CD14-positive monocyte (primary cell): ENCODE results near the gene INTS15. TPM values are rescaled to one million over a fixed set of nuclear protein-coding genes. Genes with fewer than 3 reads are reported as not detected.

Experiments
- DNase-seq, 3 donors: peaks; one replicate each; pipeline ENCODE4 v3.0.0-alpha.2; 2011 to 2022
- H2AFZ ChIP-seq: 2 replicates; pipeline ENCODE4 v1.6.0; 2012; ENCODE audit warnings: mild to moderate bottlenecking, low read depth, low read length, inconsistent platforms; ENCODE audit not compliant: insufficient read depth, poor library complexity, severe bottlenecking
- H3K27ac ChIP-seq, 2 donors: 1 replicate in 1 of 2; 2 replicates in 1 of 2; pipeline ENCODE4 v1.5.1; 2012 to 2013; ENCODE audit warnings: low read length in 2 of 2, control low read depth in 1 of 2, inconsistent platforms in 1 of 2, low read depth in 1 of 2, mild to moderate bottlenecking in 1 of 2
- H3K27me3 ChIP-seq, 2 donors: one replicate each; pipeline versions ENCODE4 v1.6.0 to v1.6.1; 2011 to 2013; ENCODE audit warnings: low read length in 2 of 2; ENCODE audit not compliant: control insufficient read depth in 2 of 2, insufficient read depth in 2 of 2
- H3K36me3 ChIP-seq, 2 donors: replicated peaks in 1 of 2; 1 replicate in 1 of 2; 2 replicates in 1 of 2; pipeline versions ENCODE4 v1.5.1 to v1.6.1; 2012 to 2013; ENCODE audit warnings: low read length in 2 of 2, control low read depth in 1 of 2, inconsistent platforms in 1 of 2, mild to moderate bottlenecking in 1 of 2; ENCODE audit not compliant: insufficient read depth in 2 of 2, control insufficient read depth in 1 of 2
- H3K4me1 ChIP-seq, 2 donors: 1 replicate in 1 of 2; 2 replicates in 1 of 2; pipeline versions ENCODE4 v1.5.1 to v1.6.1; 2012 to 2013; ENCODE audit warnings: low read length in 2 of 2, control low read depth in 1 of 2, inconsistent platforms in 1 of 2, mild to moderate bottlenecking in 1 of 2, moderate library complexity in 1 of 2; ENCODE audit not compliant: insufficient read depth in 2 of 2, control insufficient read depth in 1 of 2
- H3K4me2 ChIP-seq: replicated peaks from 2 replicates; pipeline ENCODE3; 2012; ENCODE audit warnings: low read length, moderate library complexity, mild to moderate bottlenecking; ENCODE audit not compliant: poor library complexity, severe bottlenecking; ENCODE audit errors: extremely low read depth
- H3K4me3 ChIP-seq, 3 experiments: fragments of 200-600 bp in 1 of 3; sonication (generic) in 1 of 3; replicated peaks in 1 of 3; 1 replicate in 2 of 3; 2 replicates in 1 of 3; pipeline ENCODE4 v1.5.1; 2011 to 2013; ENCODE audit warnings: low read length in 3 of 3, mild to moderate bottlenecking in 3 of 3, control low read depth in 2 of 3, low read depth in 2 of 3, inconsistent platforms in 1 of 3, moderate library complexity in 1 of 3
- H3K79me2 ChIP-seq: 2 replicates; pipeline ENCODE4 v1.6.0; 2012; ENCODE audit warnings: mild to moderate bottlenecking, control low read depth, inconsistent platforms, low read length, moderate library complexity; ENCODE audit not compliant: insufficient read depth
- H3K9ac ChIP-seq: 2 replicates; pipeline ENCODE4 v1.6.0; 2017; ENCODE audit warnings: low read length, mild to moderate bottlenecking; ENCODE audit not compliant: insufficient read depth, poor library complexity, severe bottlenecking
- H3K9me3 ChIP-seq, 2 donors: replicated peaks in 1 of 2; 1 replicate in 1 of 2; 2 replicates in 1 of 2; pipeline versions ENCODE4 v1.5.1 to v1.6.1; 2012 to 2013; ENCODE audit warnings: low read length in 2 of 2, control low read depth in 1 of 2; ENCODE audit not compliant: control insufficient read depth in 1 of 2, insufficient read depth in 1 of 2
- H4K20me1 ChIP-seq: 2 replicates; pipeline ENCODE4 v1.6.0; 2012; ENCODE audit warnings: mild to moderate bottlenecking, low read length, control low read depth, moderate library complexity; ENCODE audit not compliant: insufficient read depth
- H3K27ac Mint-ChIP-seq, 7 donors: one replicate each; pipeline ENCODE4 v1.8.0; 2020; ENCODE audit warnings: mild to moderate bottlenecking in 7 of 7, mixed read lengths in 7 of 7, moderate library complexity in 6 of 7, inconsistent platforms in 2 of 7
- H3K27me3 Mint-ChIP-seq, 3 donors: one replicate each; pipeline ENCODE4 v1.8.0; 2021 to 2022; ENCODE audit warnings: low read depth in 3 of 3, mild to moderate bottlenecking in 3 of 3, mixed read lengths in 3 of 3, moderate library complexity in 3 of 3, inconsistent platforms in 1 of 3
- H3K36me3 Mint-ChIP-seq, 2 donors: one replicate each; pipeline ENCODE4 v1.8.0; 2020; ENCODE audit warnings: mixed read lengths in 2 of 2, inconsistent platforms in 1 of 2, mild to moderate bottlenecking in 1 of 2
- H3K4me1 Mint-ChIP-seq: one replicate; pipeline ENCODE4 v1.8.0; 2020; ENCODE audit warnings: mild to moderate bottlenecking, mixed read lengths
- H3K4me3 Mint-ChIP-seq, 2 donors: one replicate each; pipeline ENCODE4 v1.8.0; 2020; ENCODE audit warnings: mild to moderate bottlenecking in 2 of 2, mixed read lengths in 2 of 2, moderate library complexity in 1 of 2
- H3K9me3 Mint-ChIP-seq, 7 donors: one replicate each; pipeline ENCODE4 v1.8.0; 2020 to 2022; ENCODE audit warnings: mixed read lengths in 7 of 7, mild to moderate bottlenecking in 6 of 7, moderate library complexity in 6 of 7, inconsistent platforms in 2 of 7
- CTCF ChIP-seq: fragments of 200-600 bp; IDR thresholded peaks from one replicate; pipeline ENCODE4 v1.8.0; 2022; ENCODE audit warnings: antibody characterized with exemption, mild to moderate bottlenecking
- WGBS: methylation state at CpG from one replicate; pipeline ENCODE4 v1.1.5; 2013; ENCODE audit warnings: missing lambda C conversion rate; ENCODE audit not compliant: insufficient coverage; 5-methylcytosine and 5-hydroxymethylcytosine counted together
- intact Hi-C, 2 donors: fragments of 100-400 bp; cut with micrococcal nuclease; formaldehyde crosslinking; loops; one replicate each; pipeline versions ENCODE4 v1.15.0 to v1.15.1; 2023
- polyA plus RNA-seq, 3 donors: library from polyadenylated mRNA; depleted of rRNA in 1 of 3; unstranded in 2 of 3; stranded (reverse) in 1 of 3; fragments of 300-500 nt in 2 of 3; fragments of >200 nt in 1 of 3; fragmentation: Illumina TruSeq in 2 of 3; gene quantifications; 1 replicate in 2 of 3; 2 replicates in 1 of 3; pipeline ENCODE4 v1.2.3, GENCODE V29; 2012 to 2021

The INTS15 gene
- polyA plus RNA-seq, 3 donors = 16.9 to 32.7 (median 17.2) TPM

- Histone ChIP-seq H3K4me1 (peaks cover 13 to 15% of the 10 kb centered on the region in 2 donors), H3K27me3 (peaks cover 3 to 22% of the 10 kb centered on the region in 2 donors), H4K20me1 (no peaks in the 10 kb centered on the region), H3K4me2 (peak overlapping the region; percentile 12), H3K9me3 (peaks cover 0 to 16% of the 10 kb centered on the region in 2 donors), H3K27ac (peak overlapping the region in 1 of 2 donors; percentile 4), H3K4me3 (peak overlapping the region in 1 of 3 experiments; percentile 12), H3K79me2 (no peaks in the 10 kb centered on the region), H3K36me3 (no peaks in the 10 kb centered on the region), H3K9ac (no peak overlapping the region), H2AFZ (peak overlapping the region; percentile 38)
- DNase-seq = no peak
- H3K9me3 Mint-ChIP-seq = peaks cover 6 to 21% (median 13%) of the 10 kb centered on the region in 7 donors
- peaks cover 21% of the 10 kb centered on the region for H3K4me1 Mint-ChIP-seq
- H3K27me3 Mint-ChIP-seq = peaks cover 23 to 30% (median 28%) of the 10 kb centered on the region in 3 donors
- TF ChIP-seq CTCF = no peak
- intact Hi-C loops = no loop called here
- H3K36me3 Mint-ChIP-seq = peaks cover 0 to 1% of the 10 kb centered on the region in 2 donors
- H3K27ac Mint-ChIP-seq = no peak overlapping the region
- WGBS = 76% methylated on average over 19 of the region's 20 CpGs
- H3K4me3 Mint-ChIP-seq = peak overlapping the region; percentile 37 to 61
These were observed 31.6 kb downstream of the INTS15 start for GRCh38 chr7:6621195-6622133.

- 98% methylated on average over 58 of the region's 67 CpGs for WGBS
- H3K79me2 ChIP-seq = no peaks in the 10 kb centered on the region
- no peak for DNase-seq
- no peak overlapping the region for H3K27ac ChIP-seq
- H3K36me3 Mint-ChIP-seq = no peaks in the 10 kb centered on the region
- no peaks in the 10 kb centered on the region for H4K20me1 ChIP-seq
- no peaks in the 10 kb centered on the region for H3K36me3 ChIP-seq
- H3K9me3 ChIP-seq = peaks cover 0 to 16% of the 10 kb centered on the region in 2 donors
- H3K27ac Mint-ChIP-seq = no peak overlapping the region
- H3K4me3 Mint-ChIP-seq = no peak overlapping the region
- H3K9me3 Mint-ChIP-seq = peaks cover 6 to 19% (median 13%) of the 10 kb centered on the region in 7 donors
- peaks cover 21% of the 10 kb centered on the region for H3K4me1 Mint-ChIP-seq
- peaks cover 13 to 15% of the 10 kb centered on the region in 2 donors for H3K4me1 ChIP-seq
- intact Hi-C loops = no loop called here
- TF ChIP-seq CTCF = no peak
- no peak overlapping the region for H3K4me2 ChIP-seq
- H3K4me3 ChIP-seq = no peak overlapping the region
- peaks cover 0 to 14% of the 10 kb centered on the region in 2 donors for H3K27me3 ChIP-seq
- H3K27me3 Mint-ChIP-seq = peaks cover 19 to 27% (median 23%) of the 10 kb centered on the region in 3 donors
- H2AFZ ChIP-seq = no peak overlapping the region
- no peak overlapping the region for H3K9ac ChIP-seq
These were observed 32.4 kb downstream of the INTS15 start for GRCh38 chr7:6622134-6622710.
